Thoracic aorta (tissue), 2 donors: ENCODE results near the gene GGA2. TPM values are rescaled to one million over a fixed set of nuclear protein-coding genes. Genes with fewer than 3 reads are reported as not detected.

Source experiments
- ATAC-seq: fragments of 150-250 bp; one replicate; pipeline ENCODE4 v1.8.0; 2017; ENCODE audit warnings: low read depth; ENCODE audit not compliant: insufficient number of reproducible peaks, low FRiP score
- DNase-seq: peaks from one replicate; pipeline ENCODE4 v3.0.0-alpha.2; 2020; ENCODE audit warnings: low spot score
- H3K27ac ChIP-seq, 2 donors: fragments of 200-600 bp; sonication (generic); 1 replicate in 1 of 2; 2 replicates in 1 of 2; pipeline ENCODE4 v1.5.1; 2016; ENCODE audit warnings: mild to moderate bottlenecking in 2 of 2, moderate library complexity in 2 of 2
- H3K27me3 ChIP-seq: fragments of 200-600 bp; sonication (generic); replicated peaks from 2 replicates; pipeline ENCODE4 v1.6.0; 2016; ENCODE audit warnings: mild to moderate bottlenecking; ENCODE audit not compliant: insufficient read depth
- H3K36me3 ChIP-seq: fragments of 200-600 bp; sonication (generic); one replicate; pipeline ENCODE4 v1.5.1; 2016
- H3K4me1 ChIP-seq, 2 donors: fragments of 200-600 bp; sonication (generic); 1 replicate in 1 of 2; 2 replicates in 1 of 2; pipeline versions ENCODE4 v1.5.1 to v1.6.0; 2016; ENCODE audit warnings: low read depth in 2 of 2, mild to moderate bottlenecking in 1 of 2; ENCODE audit not compliant: control insufficient read depth in 1 of 2
- H3K4me3 ChIP-seq: fragments of 200-600 bp; sonication (generic); 2 replicates; pipeline ENCODE4 v1.5.1; 2016; ENCODE audit warnings: mild to moderate bottlenecking
- H3K9me3 ChIP-seq: fragments of 200-600 bp; sonication (generic); 2 replicates; pipeline ENCODE4 v1.5.1; 2016
- total RNA-seq, 2 donors: library from RNA; depleted of rRNA; stranded (reverse); fragments of >200 nt; gene quantifications; one replicate each; pipeline versions ENCODE4 v1.1.0 to v1.2.3, GENCODE V29; 2016
- TF ChIP-seq, protein P1 (sequence below): fragments of 200-600 bp; sonication (generic); IDR thresholded peaks from one replicate; pipeline ENCODE4 v1.5.1; 2019; ENCODE audit warnings: antibody characterized with exemption

Gene GGA2
- total RNA-seq, 2 donors from 2014 or later: 61.7 to 61.9 TPM

DNA sequence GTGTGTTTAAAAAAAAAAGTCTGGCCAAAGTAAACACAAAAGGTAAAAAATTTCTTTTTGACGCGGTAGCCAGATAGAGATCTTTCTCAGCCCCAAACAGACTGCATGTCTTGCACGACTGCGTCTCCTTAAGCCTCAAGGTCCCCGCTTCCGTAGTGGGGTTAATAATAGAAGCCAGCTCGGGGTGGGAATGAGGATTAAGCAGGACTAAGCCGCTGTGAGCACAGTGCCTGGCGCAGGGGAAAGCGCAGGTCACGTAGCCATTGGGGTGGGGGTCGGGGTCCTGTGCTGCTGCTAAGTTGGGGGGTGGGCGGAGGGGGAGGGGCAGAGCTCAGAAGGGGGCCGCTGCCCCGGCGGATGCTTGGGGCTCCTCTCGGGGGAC, 521 bp downstream of the GGA2 start:
- Histone ChIP-seq H3K9me3 (no peaks in the 10 kb centered on the region), H3K4me1 (peaks cover 20 to 47% of the 10 kb centered on the region in 2 donors), H3K36me3 (no peaks in the 10 kb centered on the region), H3K27me3 (no peaks in the 10 kb centered on the region), H3K27ac (peak overlapping the region in 1 of 2 donors; percentile 64), H3K4me3 (peak overlapping the region; percentile 79)
- ATAC-seq: no peak
- TF ChIP-seq, protein P1, sequence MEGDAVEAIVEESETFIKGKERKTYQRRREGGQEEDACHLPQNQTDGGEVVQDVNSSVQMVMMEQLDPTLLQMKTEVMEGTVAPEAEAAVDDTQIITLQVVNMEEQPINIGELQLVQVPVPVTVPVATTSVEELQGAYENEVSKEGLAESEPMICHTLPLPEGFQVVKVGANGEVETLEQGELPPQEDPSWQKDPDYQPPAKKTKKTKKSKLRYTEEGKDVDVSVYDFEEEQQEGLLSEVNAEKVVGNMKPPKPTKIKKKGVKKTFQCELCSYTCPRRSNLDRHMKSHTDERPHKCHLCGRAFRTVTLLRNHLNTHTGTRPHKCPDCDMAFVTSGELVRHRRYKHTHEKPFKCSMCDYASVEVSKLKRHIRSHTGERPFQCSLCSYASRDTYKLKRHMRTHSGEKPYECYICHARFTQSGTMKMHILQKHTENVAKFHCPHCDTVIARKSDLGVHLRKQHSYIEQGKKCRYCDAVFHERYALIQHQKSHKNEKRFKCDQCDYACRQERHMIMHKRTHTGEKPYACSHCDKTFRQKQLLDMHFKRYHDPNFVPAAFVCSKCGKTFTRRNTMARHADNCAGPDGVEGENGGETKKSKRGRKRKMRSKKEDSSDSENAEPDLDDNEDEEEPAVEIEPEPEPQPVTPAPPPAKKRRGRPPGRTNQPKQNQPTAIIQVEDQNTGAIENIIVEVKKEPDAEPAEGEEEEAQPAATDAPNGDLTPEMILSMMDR: no peak
- no peak for DNase-seq

DNA sequence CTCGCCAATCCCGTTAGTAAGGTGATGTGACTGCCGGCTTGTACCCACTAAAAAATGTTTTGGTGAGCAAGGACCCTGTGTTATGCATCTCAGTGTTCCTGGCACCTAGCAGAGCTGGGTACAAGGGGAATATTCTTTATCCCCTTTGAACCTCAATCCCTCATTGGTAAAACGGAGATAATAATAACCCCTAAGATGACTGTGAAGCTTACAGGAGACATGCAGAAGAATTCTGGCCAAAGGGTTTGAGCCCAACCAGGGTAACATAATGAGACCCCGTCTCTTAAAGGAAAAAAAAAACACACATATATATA, 896 bp downstream of the GGA2 start:
- H3K4me1 ChIP-seq: peaks cover 24 to 50% of the 10 kb centered on the region in 2 donors
- H3K36me3 ChIP-seq: no peaks in the 10 kb centered on the region
- DNase-seq: no peak
- TF ChIP-seq, protein P1: no peak
- peak overlapping the region in 1 of 2 donors; percentile 64 for H3K27ac ChIP-seq
- peak overlapping the region; percentile 79 for H3K4me3 ChIP-seq
- no peak for ATAC-seq
- H3K27me3 ChIP-seq: no peaks in the 10 kb centered on the region
- no peaks in the 10 kb centered on the region for H3K9me3 ChIP-seq

DNA sequence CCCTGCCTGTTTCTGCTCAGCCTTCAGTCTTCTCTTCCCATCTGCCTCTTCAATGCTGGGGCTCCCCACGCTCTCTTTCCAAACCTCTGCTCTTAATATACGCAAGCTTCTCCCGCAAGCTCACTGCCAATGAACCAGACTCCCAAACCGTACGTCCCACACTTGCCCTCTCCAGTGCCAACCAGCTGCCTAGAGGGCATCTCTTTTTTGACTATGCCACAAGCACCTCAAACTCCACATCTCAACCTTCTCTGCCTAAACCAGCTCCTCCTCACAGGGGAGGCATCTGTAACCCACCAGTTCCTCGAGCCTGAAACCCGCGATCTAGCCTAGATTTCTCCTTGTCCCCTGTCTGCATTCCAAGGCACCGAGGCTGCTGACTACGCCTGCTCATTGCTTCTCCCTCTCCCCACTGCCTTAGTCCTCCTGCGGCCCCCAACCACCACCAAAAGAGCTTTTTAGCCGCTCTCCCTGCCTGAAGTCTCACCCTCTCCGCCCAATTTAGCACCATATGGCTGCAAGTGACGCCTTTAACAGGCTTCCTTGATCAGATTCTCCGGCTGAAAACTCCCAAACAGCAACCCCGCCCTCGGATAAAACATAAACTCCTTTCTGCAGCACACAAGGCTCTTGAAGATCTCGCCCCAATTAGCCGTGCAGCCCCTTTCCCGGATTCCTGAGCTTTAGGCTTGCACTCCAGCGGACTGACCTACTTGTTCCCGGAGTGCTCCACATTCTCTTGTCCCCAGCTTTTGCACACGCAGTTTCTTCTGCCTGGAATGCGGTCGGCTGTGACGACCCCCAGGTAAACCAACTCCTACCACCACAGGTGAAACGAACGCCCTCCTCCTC, 1.5 kb downstream of the GGA2 start:
- peaks cover 27 to 56% of the 10 kb centered on the region in 2 donors for H3K4me1 ChIP-seq
- ATAC-seq: no peak

DNA sequence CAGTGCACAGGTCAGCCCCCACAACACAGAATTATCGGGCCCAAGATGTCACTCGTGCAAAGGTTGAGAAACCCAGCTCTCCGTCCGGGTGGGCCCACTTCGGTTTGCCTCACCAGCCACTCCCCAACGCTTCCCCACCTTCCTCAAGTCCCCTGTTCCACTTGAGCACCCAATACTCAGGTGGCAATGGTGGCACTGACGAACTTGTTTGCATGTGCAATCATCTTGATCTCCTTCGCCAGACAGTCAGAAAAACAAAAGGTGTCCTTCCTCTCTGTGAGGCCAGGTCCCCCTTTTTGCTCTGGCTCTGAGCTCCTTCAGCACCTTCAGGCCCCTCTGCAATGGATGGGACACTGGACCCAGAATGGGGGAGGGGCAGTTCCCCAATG, 3.7 kb downstream of the GGA2 start:
- H3K27ac ChIP-seq: no peak overlapping the region
- H3K4me1 ChIP-seq: peaks cover 27 to 59% of the 10 kb centered on the region in 2 donors
- ATAC-seq (no peak), DNase-seq (no peak)
- H3K36me3 ChIP-seq: no peaks in the 10 kb centered on the region
- H3K9me3 ChIP-seq: no peaks in the 10 kb centered on the region
- TF ChIP-seq, protein P1: no peak
- H3K4me3 ChIP-seq: no peak overlapping the region
- H3K27me3 ChIP-seq: no peaks in the 10 kb centered on the region

More for the DNA sequence above, 1.5 kb downstream of the GGA2 start:
- H3K27me3 ChIP-seq: no peaks in the 10 kb centered on the region
- DNase-seq: no peak
- no peaks in the 10 kb centered on the region for H3K36me3 ChIP-seq
- TF ChIP-seq, protein P1: no peak
- peak overlapping the region; percentile 43 to 64 for H3K27ac ChIP-seq
- H3K4me3 ChIP-seq: peak overlapping the region; percentile 79
- no peaks in the 10 kb centered on the region for H3K9me3 ChIP-seq

DNA sequence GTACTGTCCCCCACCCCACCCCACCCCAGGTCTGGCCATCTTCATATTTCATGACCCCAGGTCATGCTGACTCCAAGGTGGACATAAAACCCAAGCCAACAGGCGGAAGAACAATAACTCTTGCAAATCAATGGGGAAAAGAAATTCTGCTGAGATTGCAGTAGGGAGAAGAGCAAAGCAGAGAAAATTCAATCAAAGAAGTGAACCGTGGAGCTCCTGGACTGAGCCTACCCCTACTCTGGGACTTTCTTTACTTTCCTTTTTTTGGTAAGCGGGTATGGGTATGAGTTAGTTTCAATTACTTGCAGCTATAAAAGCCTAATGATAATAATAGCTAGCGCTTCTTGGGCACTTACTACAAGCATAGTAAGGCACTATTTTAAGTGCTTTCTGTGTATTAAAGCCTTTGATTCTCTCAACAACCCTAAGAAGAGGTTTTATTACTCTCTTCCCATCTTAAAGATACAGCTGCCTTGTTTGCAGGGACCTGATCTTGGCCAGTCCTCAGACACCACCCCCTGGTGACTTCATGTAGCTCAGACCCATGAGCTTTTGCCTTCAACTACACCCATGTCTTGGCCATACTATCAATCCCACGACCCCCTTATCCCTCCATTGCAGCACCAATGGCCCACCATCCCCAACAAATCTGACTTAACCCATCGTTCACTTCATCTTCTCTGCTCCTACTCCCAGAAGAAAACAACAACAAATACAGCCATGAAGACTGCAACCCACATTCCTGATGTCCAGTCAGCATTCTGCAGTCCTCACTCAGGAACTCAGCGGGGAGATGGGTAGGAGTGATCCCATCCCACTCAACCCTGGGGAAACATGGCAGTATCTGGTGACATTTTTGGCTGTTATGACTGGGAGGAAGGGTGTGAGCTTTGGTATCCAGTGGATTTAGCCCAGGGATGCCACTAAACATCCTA, 4.4 kb downstream of the GGA2 start:
- H3K27me3 ChIP-seq: no peaks in the 10 kb centered on the region
- TF ChIP-seq, protein P1: no peak
- no peak overlapping the region for H3K27ac ChIP-seq
- no peak for DNase-seq
- H3K9me3 ChIP-seq: no peaks in the 10 kb centered on the region
- H3K4me3 ChIP-seq: no peak overlapping the region
- ATAC-seq: no peak
- peaks cover 27 to 54% of the 10 kb centered on the region in 2 donors for H3K4me1 ChIP-seq
- H3K36me3 ChIP-seq: no peaks in the 10 kb centered on the region
